H9 (cell line): Measurements from ENCODE around the gene C1orf56. TPM values are rescaled to one million over a fixed set of nuclear protein-coding genes. Genes with fewer than 3 reads are reported as not detected.
A peak's percentile ranks its signal among the peaks of the same experiment; 100 is the strongest.

Experiments
- DNase-seq: peaks from one replicate; pipeline ENCODE4 v3.0.0-alpha.2; 2017
- H2AFZ ChIP-seq: one replicate; pipeline ENCODE4 v1.6.1; 2013; ENCODE audit warnings: mild to moderate bottlenecking, low read length, control low read depth, moderate library complexity
- H2AK5ac ChIP-seq: 2 replicates; pipeline ENCODE4 v1.6.1; 2013; ENCODE audit warnings: low read length, control low read depth, mixed read lengths; ENCODE audit not compliant: insufficient read length
- H2BK120ac ChIP-seq: one replicate; pipeline ENCODE4 v1.6.1; 2013; ENCODE audit warnings: low read depth, mild to moderate bottlenecking, low read length, control low read depth, inconsistent platforms; ENCODE audit not compliant: poor library complexity, severe bottlenecking
- H2BK12ac ChIP-seq: 2 replicates; pipeline ENCODE4 v1.6.1; 2013; ENCODE audit warnings: low read length, control low read depth, mixed read lengths, low read depth; ENCODE audit not compliant: insufficient read length
- H2BK15ac ChIP-seq: 2 replicates; pipeline ENCODE4 v1.6.1; 2013; ENCODE audit warnings: low read depth, low read length, control low read depth
- H2BK20ac ChIP-seq: one replicate; pipeline ENCODE4 v1.6.1; 2013; ENCODE audit warnings: low read depth, mild to moderate bottlenecking, low read length, control low read depth, inconsistent platforms; ENCODE audit not compliant: poor library complexity, severe bottlenecking
- H2BK5ac ChIP-seq: 2 replicates; pipeline ENCODE4 v1.6.1; 2013; ENCODE audit warnings: low read length, control low read depth, mixed read lengths; ENCODE audit not compliant: insufficient read length
- H3K14ac ChIP-seq: 2 replicates; pipeline ENCODE4 v1.6.1; 2013; ENCODE audit warnings: low read length, control low read depth; ENCODE audit not compliant: insufficient read depth
- H3K18ac ChIP-seq: 2 replicates; pipeline ENCODE4 v1.6.1; 2013; ENCODE audit warnings: low read depth, mild to moderate bottlenecking, mixed read lengths, low read length, control low read depth; ENCODE audit not compliant: insufficient read length
- H3K23ac ChIP-seq: 2 replicates; pipeline ENCODE4 v1.6.1; 2013; ENCODE audit warnings: low read length, control low read depth, mixed read lengths, low read depth; ENCODE audit not compliant: insufficient read length
- H3K23me2 ChIP-seq: 2 replicates; pipeline ENCODE4 v1.6.1; 2013; ENCODE audit warnings: low read depth, mild to moderate bottlenecking, mixed read lengths, low read length, control low read depth; ENCODE audit not compliant: insufficient read length, poor library complexity, severe bottlenecking
- H3K27ac ChIP-seq: 2 replicates; pipeline ENCODE4 v1.5.1; 2013; ENCODE audit warnings: low read length, control low read depth, mixed read lengths, low read depth; ENCODE audit not compliant: insufficient read length
- H3K27me3 ChIP-seq: 2 replicates; pipeline ENCODE4 v1.6.1; 2013; ENCODE audit warnings: low read length, control low read depth, inconsistent platforms; ENCODE audit not compliant: insufficient read depth
- H3K4ac ChIP-seq: 2 replicates; pipeline ENCODE4 v1.6.1; 2013; ENCODE audit warnings: low read depth, mild to moderate bottlenecking, control low read depth, inconsistent platforms, low read length, moderate library complexity
- H3K4me1 ChIP-seq: 2 replicates; pipeline ENCODE4 v1.6.1; 2013; ENCODE audit warnings: low read length, control low read depth, inconsistent platforms; ENCODE audit not compliant: insufficient read depth
- H3K4me2 ChIP-seq: 2 replicates; pipeline ENCODE4 v1.6.1; 2013; ENCODE audit warnings: low read length, control low read depth, mixed read lengths; ENCODE audit not compliant: insufficient read length, insufficient read depth
- H3K56ac ChIP-seq: 2 replicates; pipeline ENCODE4 v1.6.1; 2013; ENCODE audit warnings: low read depth, mild to moderate bottlenecking, mixed read lengths, low read length, control low read depth; ENCODE audit not compliant: insufficient read length
- H3K79me1 ChIP-seq: 2 replicates; pipeline ENCODE4 v1.6.1; 2013; ENCODE audit warnings: low read depth, mild to moderate bottlenecking, moderate library complexity, low read length, control low read depth, inconsistent platforms; ENCODE audit not compliant: insufficient read depth, poor library complexity, severe bottlenecking
- H3K79me2 ChIP-seq: 2 replicates; pipeline ENCODE4 v1.6.1; 2013; ENCODE audit warnings: low read length, control low read depth, inconsistent platforms; ENCODE audit not compliant: insufficient read depth
- H3K9ac ChIP-seq: 2 replicates; pipeline ENCODE4 v1.6.1; 2013; ENCODE audit warnings: low read length, control low read depth, mixed read lengths; ENCODE audit not compliant: insufficient read length; ENCODE audit errors: extremely low read depth
- H3K9me3 ChIP-seq: one replicate; pipeline ENCODE4 v1.6.1; 2013; ENCODE audit warnings: low read depth, low read length, inconsistent platforms; ENCODE audit not compliant: control insufficient read depth
- H3T11ph ChIP-seq: one replicate; pipeline ENCODE4 v1.6.1; 2013; ENCODE audit warnings: mild to moderate bottlenecking, low read length, control low read depth, inconsistent platforms
- H4K20me1 ChIP-seq: one replicate; pipeline ENCODE4 v1.6.1; 2013; ENCODE audit not compliant: control insufficient read depth, insufficient read length, insufficient read depth
- H4K5ac ChIP-seq: 2 replicates; pipeline ENCODE4 v1.6.1; 2013; ENCODE audit warnings: low read depth, mild to moderate bottlenecking, mixed read lengths, low read length, control low read depth; ENCODE audit not compliant: insufficient read length
- H4K8ac ChIP-seq: replicated peaks from 2 replicates; pipeline ENCODE4 v1.6.1; 2013; ENCODE audit warnings: low read length, control low read depth, mixed read lengths, low read depth; ENCODE audit not compliant: insufficient read length
- H4K91ac ChIP-seq: 2 replicates; pipeline ENCODE4 v1.6.1; 2013; ENCODE audit warnings: low read depth, mild to moderate bottlenecking, moderate library complexity, mixed read lengths, low read length, control low read depth; ENCODE audit not compliant: insufficient read length
- H3K27ac Mint-ChIP-seq, 3 experiments: 2 replicates in 2 of 3; 3 replicates in 1 of 3; pipeline ENCODE4 v1.8.0; 2020 to 2021; ENCODE audit warnings: mixed read lengths in 3 of 3, mild to moderate bottlenecking in 1 of 3, moderate library complexity in 1 of 3
- H3K27me3 Mint-ChIP-seq: 2 replicates; pipeline ENCODE4 v1.8.0; 2021; ENCODE audit warnings: low read depth, mild to moderate bottlenecking, moderate library complexity, mixed read lengths
- H3K36me3 Mint-ChIP-seq, 3 experiments: 2 replicates in 2 of 3; 3 replicates in 1 of 3; pipeline ENCODE4 v1.8.0; 2020 to 2021; ENCODE audit warnings: low read depth in 3 of 3, mixed read lengths in 3 of 3; ENCODE audit not compliant: insufficient read depth in 1 of 3
- H3K4me1 Mint-ChIP-seq, 2 experiments: 2 replicates each; pipeline ENCODE4 v1.8.0; 2020; ENCODE audit warnings: mixed read lengths in 2 of 2
- H3K4me3 Mint-ChIP-seq, 2 experiments: 2 replicates in 1 of 2; 3 replicates in 1 of 2; pipeline ENCODE4 v1.8.0; 2020 to 2021; ENCODE audit warnings: mild to moderate bottlenecking in 2 of 2, mixed read lengths in 2 of 2, moderate library complexity in 1 of 2
- H3K9me3 Mint-ChIP-seq, 2 experiments: 2 replicates in 1 of 2; 3 replicates in 1 of 2; pipeline ENCODE4 v1.8.0; 2020; ENCODE audit warnings: mild to moderate bottlenecking in 2 of 2, mixed read lengths in 2 of 2, moderate library complexity in 1 of 2
- WGBS: extraction: QIAGEN DNeasy Blood & Tissue Kit; methylation state at CpG from one replicate; pipeline ENCODE4 v1.1.7; 2013; ENCODE audit warnings: missing lambda C conversion rate, low lambda C conversion rate, mixed read lengths; ENCODE audit not compliant: insufficient read length; ENCODE audit errors: extremely low coverage; 5-methylcytosine and 5-hydroxymethylcytosine counted together
- total RNA-seq: library from RNA; stranded (reverse); gene quantifications from 2 replicates; pipeline ENCODE4 v1.2.1, GENCODE V29; 2021
- TF ChIP-seq, protein P1 (sequence below): fragments of 200-600 bp; sonication (generic); conservative IDR thresholded peaks from 3 replicates; pipeline ENCODE4 v1.8.0; 2021; ENCODE audit warnings: antibody characterized with exemption, mild to moderate bottlenecking

Gene C1orf56
- total RNA-seq, 1 experiment from 2014 or later, result 4.8 TPM

GRCh38 chr1:151048645-151049032 lies 1.1 kb downstream of the C1orf56 start:
- Histone ChIP-seq H3K56ac (no peak overlapping the region), H3K4me1 (no peaks in the 10 kb centered on the region; the same call in 1 of the 2 replicates), H2AK5ac (no peak overlapping the region), H3K14ac (no peak overlapping the region), H3K4me2 (peak overlapping the region; percentile 60), H3K79me2 (no peaks in the 10 kb centered on the region), H3K18ac (no peak overlapping the region), H3K27ac (no peak overlapping the region), H3K9ac (no peak overlapping the region), H4K8ac (no peak overlapping the region), H3K4ac (no peak overlapping the region), H4K5ac (no peak overlapping the region), H4K91ac (no peak overlapping the region), H2BK5ac (no peak overlapping the region), H3K79me1 (no peaks in the 10 kb centered on the region), H2BK15ac (no peak overlapping the region), H2AFZ (no peak overlapping the region), H4K20me1 (no peaks in the 10 kb centered on the region), H3K27me3 (no peaks in the 10 kb centered on the region), H2BK120ac (no peak overlapping the region), H3K23me2 (peaks cover 4% of the 10 kb centered on the region), H3K9me3 (no peaks in the 10 kb centered on the region), H3T11ph (no peak overlapping the region), H2BK12ac (no peak overlapping the region), H2BK20ac (no peak overlapping the region), H3K23ac (no peak overlapping the region)
- H3K27me3 Mint-ChIP-seq, result no peaks in the 10 kb centered on the region
- DNase-seq, result no peak
- no peaks in the 10 kb centered on the region for H3K9me3 Mint-ChIP-seq
- 0 out of 7 replicates have a peak overlapping the region, but pooled peaks of 1 of the 3 experiments have one; percentile 96 for H3K27ac Mint-ChIP-seq
- peak overlapping the region; percentile 95 to 98 for H3K4me3 Mint-ChIP-seq
- WGBS, result no CpG with 5 or more reads among the region's 3 CpGs
- TF ChIP-seq, protein P1, sequence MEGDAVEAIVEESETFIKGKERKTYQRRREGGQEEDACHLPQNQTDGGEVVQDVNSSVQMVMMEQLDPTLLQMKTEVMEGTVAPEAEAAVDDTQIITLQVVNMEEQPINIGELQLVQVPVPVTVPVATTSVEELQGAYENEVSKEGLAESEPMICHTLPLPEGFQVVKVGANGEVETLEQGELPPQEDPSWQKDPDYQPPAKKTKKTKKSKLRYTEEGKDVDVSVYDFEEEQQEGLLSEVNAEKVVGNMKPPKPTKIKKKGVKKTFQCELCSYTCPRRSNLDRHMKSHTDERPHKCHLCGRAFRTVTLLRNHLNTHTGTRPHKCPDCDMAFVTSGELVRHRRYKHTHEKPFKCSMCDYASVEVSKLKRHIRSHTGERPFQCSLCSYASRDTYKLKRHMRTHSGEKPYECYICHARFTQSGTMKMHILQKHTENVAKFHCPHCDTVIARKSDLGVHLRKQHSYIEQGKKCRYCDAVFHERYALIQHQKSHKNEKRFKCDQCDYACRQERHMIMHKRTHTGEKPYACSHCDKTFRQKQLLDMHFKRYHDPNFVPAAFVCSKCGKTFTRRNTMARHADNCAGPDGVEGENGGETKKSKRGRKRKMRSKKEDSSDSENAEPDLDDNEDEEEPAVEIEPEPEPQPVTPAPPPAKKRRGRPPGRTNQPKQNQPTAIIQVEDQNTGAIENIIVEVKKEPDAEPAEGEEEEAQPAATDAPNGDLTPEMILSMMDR, result no peak; the same call in 1 of the 3 replicates
- H3K4me1 Mint-ChIP-seq, result peaks cover 17 to 19% of the 10 kb centered on the region in 2 experiments
- H3K36me3 Mint-ChIP-seq, result peaks cover 3 to 26% (median 19%) of the 10 kb centered on the region in 3 experiments; a peak in 5 of 7 replicates
